IMR-90 (cell line): Measurements from ENCODE around the gene TUBGCP6. TPM values are rescaled to one million over a fixed set of nuclear protein-coding genes. Genes with fewer than 3 reads are reported as not detected.
A peak's percentile ranks its signal among the peaks of the same experiment; 100 is the strongest.
"Not testable (repeated sequence)": the region's sequence is repeated elsewhere in the genome, so short reads cannot be mapped to it uniquely, and the experiment has no call there.

Source experiments
- ATAC-seq: fragments of 200-7000 bp; cut with Tn5 transposase; 2 replicates; pipeline ENCODE4 v1.9.1; 2020; ENCODE audit warnings: low read depth, mild to moderate bottlenecking, moderate library complexity
- BruUV-seq: library from RNA; stranded (reverse); fragments of 400-500 nt; replicated peaks from 2 replicates; lab custom pipeline; 2021; lab: Mats Ljungman, UMichigan
- CTCF ChIA-PET: fragments of 300-600 bp; formaldehyde crosslinking; extraction: SDS; loops from one replicate; lab custom pipeline; 2021; ENCODE audit warnings: antibody characterized with exemption; lab: Yijun Ruan, JAX
- POLR2A ChIA-PET: fragments of 300-600 bp; sonication (Branson Sonifier 250); formaldehyde crosslinking; loops from one replicate; lab custom pipeline; 2022; ENCODE audit warnings: antibody characterized with exemption; ENCODE audit not compliant: unreplicated experiment; lab: Charles Lee
- DNase-seq: peaks from one replicate; pipeline ENCODE4 v3.0.0; 2013
- H2AFZ ChIP-seq: replicated peaks from 2 replicates; pipeline ENCODE3; 2013; ENCODE audit warnings: low read length, mild to moderate bottlenecking; ENCODE audit not compliant: poor library complexity
- H2AK5ac ChIP-seq: 2 replicates; pipeline ENCODE4 v1.6.1; 2013; ENCODE audit warnings: low read depth, low read length, inconsistent platforms
- H2AK9ac ChIP-seq: replicated peaks from 2 replicates; pipeline ENCODE3; 2013; ENCODE audit warnings: mild to moderate bottlenecking, low read depth, low read length, moderate library complexity; ENCODE audit not compliant: poor library complexity
- H2BK120ac ChIP-seq: 2 replicates; pipeline ENCODE4 v1.6.1; 2013; ENCODE audit warnings: low read depth, low read length, inconsistent platforms
- H2BK15ac ChIP-seq: 3 replicates; pipeline ENCODE4 v1.6.1; 2013; ENCODE audit warnings: low read depth, low read length, inconsistent platforms
- H2BK20ac ChIP-seq: 2 replicates; pipeline ENCODE4 v1.6.1; 2013; ENCODE audit warnings: low read depth, mild to moderate bottlenecking, inconsistent platforms, low read length, moderate library complexity
- H2BK5ac ChIP-seq: 2 replicates; pipeline ENCODE4 v1.6.1; 2013; ENCODE audit warnings: mild to moderate bottlenecking, low read depth, low read length, inconsistent platforms; ENCODE audit not compliant: poor library complexity, severe bottlenecking
- H3K14ac ChIP-seq: replicated peaks from 2 replicates; pipeline ENCODE4 v1.6.1; 2013; ENCODE audit warnings: low read depth, low read length, inconsistent platforms
- H3K18ac ChIP-seq: 2 replicates; pipeline ENCODE4 v1.6.1; 2013; ENCODE audit warnings: low read depth, low read length, control low read depth
- H3K23ac ChIP-seq: 2 replicates; pipeline ENCODE4 v1.6.1; 2013; ENCODE audit warnings: low read depth, low read length, inconsistent platforms
- H3K27ac ChIP-seq: 2 replicates; pipeline ENCODE4 v1.5.1; 2013; ENCODE audit warnings: mild to moderate bottlenecking, control low read depth, low read length; ENCODE audit not compliant: insufficient read depth
- H3K27me3 ChIP-seq: 2 replicates; pipeline ENCODE4 v1.6.1; 2013; ENCODE audit warnings: low read length; ENCODE audit not compliant: control insufficient read depth, insufficient read depth
- H3K36me3 ChIP-seq: 2 replicates; pipeline ENCODE4 v1.6.1; 2013; ENCODE audit warnings: low read length, mixed read lengths; ENCODE audit not compliant: control insufficient read depth, insufficient read depth
- H3K4ac ChIP-seq: 2 replicates; pipeline ENCODE4 v1.6.1; 2013; ENCODE audit warnings: low read depth, low read length, inconsistent platforms
- H3K4me1 ChIP-seq: 2 replicates; pipeline ENCODE4 v1.6.1; 2013; ENCODE audit warnings: low read length, mixed read lengths; ENCODE audit not compliant: control insufficient read depth, insufficient read depth
- H3K4me2 ChIP-seq: 2 replicates; pipeline ENCODE4 v1.6.1; 2013; ENCODE audit warnings: low read depth, mild to moderate bottlenecking, control low read depth, low read length, moderate library complexity
- H3K4me3 ChIP-seq: 2 replicates; pipeline ENCODE4 v1.5.1; 2013; ENCODE audit warnings: low read depth, mild to moderate bottlenecking, control low read depth, low read length, moderate library complexity; ENCODE audit not compliant: insufficient read depth
- H3K56ac ChIP-seq: 2 replicates; pipeline ENCODE4 v1.6.1; 2013; ENCODE audit warnings: low read length, inconsistent platforms; ENCODE audit not compliant: insufficient read depth; ENCODE audit errors: extremely low read depth
- H3K79me1 ChIP-seq, 2 experiments: 2 replicates each; pipeline ENCODE4 v1.6.1; 2013; ENCODE audit warnings: low read length in 2 of 2, inconsistent platforms in 1 of 2, low read depth in 1 of 2
- H3K9ac ChIP-seq: 2 replicates; pipeline ENCODE4 v1.6.1; 2013; ENCODE audit warnings: low read depth, low read length, control low read depth
- H3K9me1 ChIP-seq: 2 replicates; pipeline ENCODE4 v1.6.1; 2013; ENCODE audit warnings: low read length, inconsistent platforms; ENCODE audit not compliant: insufficient read depth
- H3K9me3 ChIP-seq: 2 replicates; pipeline ENCODE4 v1.6.1; 2013; ENCODE audit warnings: low read length; ENCODE audit not compliant: control insufficient read depth, insufficient read depth
- H4K20me1 ChIP-seq: 2 replicates; pipeline ENCODE4 v1.6.1; 2013; ENCODE audit warnings: low read length, inconsistent platforms; ENCODE audit not compliant: insufficient read depth
- H4K5ac ChIP-seq: 2 replicates; pipeline ENCODE4 v1.6.1; 2013; ENCODE audit warnings: mild to moderate bottlenecking, low read depth, low read length, control low read depth
- H4K8ac ChIP-seq, 2 experiments: 2 replicates each; pipeline ENCODE4 v1.6.1; 2013; ENCODE audit warnings: low read depth in 2 of 2, low read length in 2 of 2, control low read depth in 1 of 2, inconsistent platforms in 1 of 2
- H4K91ac ChIP-seq: 2 replicates; pipeline ENCODE4 v1.6.1; 2013; ENCODE audit warnings: low read depth, low read length, inconsistent platforms; ENCODE audit not compliant: insufficient read depth
- CEBPB ChIP-seq: IDR thresholded peaks from 2 replicates; pipeline ENCODE4 v1.6.1; 2012; ENCODE audit warnings: low read depth, low read length, improper control_type of control experiment
- CHD1 ChIP-seq: IDR thresholded peaks from 2 replicates; pipeline ENCODE4 v1.6.1; 2012; ENCODE audit warnings: low read depth, low read length, improper control_type of control experiment
- WGBS, 2 experiments: methylation state at CpG; one replicate each; pipeline versions ENCODE4 v1.1.5 to v1.1.7; 2013; ENCODE audit warnings: missing lambda C conversion rate in 2 of 2; ENCODE audit not compliant: insufficient read length in 1 of 2; ENCODE audit errors: extremely low coverage in 2 of 2; 5-methylcytosine and 5-hydroxymethylcytosine counted together
- dilution Hi-C: fragments of 300-500 bp; cut with HindIII; formaldehyde crosslinking; loops from one replicate; pipeline ENCODE4 v1.14.3; 2018; ENCODE audit warnings: low sequenced_read_pairs; ENCODE audit not compliant: unreplicated experiment
- in situ Hi-C: fragments of 300-500 bp; cut with MboI; formaldehyde crosslinking; loops from 3 replicates; pipeline ENCODE4 v1.14.3; 2019; ENCODE audit warnings: low sequenced_read_pairs, inconsistent platforms, mixed read lengths
- intact Hi-C: fragments of 100-400 bp; cut with micrococcal nuclease; formaldehyde crosslinking; loops from 2 replicates; pipeline ENCODE4 v1.10.0; 2022
- polyA plus RNA-seq, 3 experiments: library from polyadenylated mRNA; depleted of rRNA; stranded (reverse); fragments of >200 nt; gene quantifications; 2 replicates each; pipeline ENCODE4 v1.2.3, GENCODE V29; 2012; ENCODE audit warnings: low replicate concordance in 1 of 3
- total RNA-seq: library from RNA; depleted of rRNA; stranded (reverse); fragments of >200 nt; gene quantifications from 2 replicates; pipeline ENCODE4 v1.2.3, GENCODE V29; 2012

The TUBGCP6 gene
- total and polyA plus RNA-seq, 2 of the 4 experiments (the other 2 are of a cell fraction): 10.8 to 28.6 TPM

- TF ChIP-seq CHD1: no peak
These were observed 38.8 kb downstream of the TUBGCP6 start (continued) for GRCh38 chr22:50205781-50206569.

- Histone ChIP-seq H3K79me1 (peaks cover 33 to 68% of the 10 kb centered on the region in 2 experiments), H3K36me3 (peaks cover 24% of the 10 kb centered on the region), H4K20me1 (peaks cover 30% of the 10 kb centered on the region)
- H3K56ac ChIP-seq, H3K27ac ChIP-seq, BruUV-seq, H3K9me3 ChIP-seq, H3K14ac ChIP-seq, H2BK120ac ChIP-seq, H2AK5ac ChIP-seq, ATAC-seq, H2BK5ac ChIP-seq, H3K4ac ChIP-seq, H3K4me2 ChIP-seq, H3K9ac ChIP-seq, H2AK9ac ChIP-seq, H3K27me3 ChIP-seq, H4K8ac ChIP-seq, H2BK15ac ChIP-seq, CTCF ChIA-PET, H3K23ac ChIP-seq, H3K18ac ChIP-seq, H2BK20ac ChIP-seq, H3K4me1 ChIP-seq, POLR2A ChIA-PET, H2AFZ ChIP-seq, H3K4me3 ChIP-seq, H4K5ac ChIP-seq, dilution Hi-C loops, H4K91ac ChIP-seq, H3K9me1 ChIP-seq, DNase-seq: not testable (repeated sequence)
- in situ Hi-C loops (loop anchor here (25.0 kb wide), 1 partner anchor 393 kb away; no protein-coding TSS in a partner anchor), intact Hi-C loops (loop anchor here (10.0 kb wide), 1 partner anchor 230 kb away; no protein-coding TSS in a partner anchor)
- WGBS, 2 experiments: 91% methylated on average over 7 of the region's 9 CpGs; no CpG with 5 or more reads in 1 of the 2 experiments
- 0 out of 2 replicates have a peak, but pooled peaks have one; percentile 15 for TF ChIP-seq CEBPB
These were observed 39.8 kb downstream of the TUBGCP6 start for GRCh38 chr22:50204998-50205397.
